ENCODE measurements around the gene NEGR1.

Gene NEGR1

GRCh38 chr1:72097851-72098570 lies 184.3 kb downstream of the NEGR1 start:
- Histone ChIP-seq H4K20me1 (ENCODE audit: insufficient read depth, low read length) (no peaks in the 10 kb centered on the region), H3K79me2 (ENCODE audit: low read length) (no peaks in the 10 kb centered on the region), H3K9ac (ENCODE audit: low read length) (no peak overlapping the region), H3K9me3 (ENCODE audit: insufficient read depth, low read length) (no peaks in the 10 kb centered on the region), H3K4me1 (ENCODE audit: low read length) (peaks cover 5% of the 10 kb centered on the region; the same call in 1 of the 2 replicates), H3K36me3 (replicated peaks; ENCODE audit: low read depth, low read length) (no peaks in the 10 kb centered on the region), H3K4me3 (ENCODE audit: low read length) (no peak overlapping the region), H2AFZ (ENCODE audit: low read depth, low read length) (no peak overlapping the region), H3K4me2 (ENCODE audit: low read length) (no peak overlapping the region), H3K27me3 (ENCODE audit: low read depth, low read length) (no peaks in the 10 kb centered on the region), H3K27ac (ENCODE audit: low read length) (no peak overlapping the region)
- TF ChIP-seq CTCF (IDR thresholded peaks at IDR 0.05; ENCODE audit: low read depth, low read length) (no peak), EZH2phosphoT487 (IDR thresholded peaks at IDR 0.05; ENCODE audit: low read depth) (no peak)

- no peaks in the 10 kb centered on the region for H3K4me1 ChIP-seq (ENCODE audit: low read length)
- no peaks in the 10 kb centered on the region for H4K20me1 ChIP-seq (ENCODE audit: insufficient read depth, low read length)
- no peaks in the 10 kb centered on the region for H3K9me3 ChIP-seq (ENCODE audit: insufficient read depth, low read length)
- TF ChIP-seq EZH2phosphoT487 (IDR thresholded peaks at IDR 0.05; ENCODE audit: low read depth) (no peak), CTCF (IDR thresholded peaks at IDR 0.05; ENCODE audit: low read depth, low read length) (no peak)
- H3K27ac ChIP-seq (ENCODE audit: low read length) = no peak overlapping the region
- no peak overlapping the region for H3K4me2 ChIP-seq (ENCODE audit: low read length)
- H3K27me3 ChIP-seq (ENCODE audit: low read depth, low read length) = no peaks in the 10 kb centered on the region
- no peak overlapping the region for H2AFZ ChIP-seq (ENCODE audit: low read depth, low read length)
- no peaks in the 10 kb centered on the region for H3K79me2 ChIP-seq (ENCODE audit: low read length)
- no peak overlapping the region for H3K4me3 ChIP-seq (ENCODE audit: low read length)
- no peak overlapping the region for H3K9ac ChIP-seq (ENCODE audit: low read length)
- H3K36me3 ChIP-seq (replicated peaks; ENCODE audit: low read depth, low read length) = no peaks in the 10 kb centered on the region
These were observed 188.1 kb downstream of the NEGR1 start for GRCh38 chr1:72094209-72094608.

GRCh38 chr1:72086394-72086793 lies 195.9 kb downstream of the NEGR1 start:
- Histone ChIP-seq H3K9me3 (ENCODE audit: insufficient read depth, low read length) (no peaks in the 10 kb centered on the region), H4K20me1 (ENCODE audit: insufficient read depth, low read length) (no peaks in the 10 kb centered on the region), H3K36me3 (replicated peaks; ENCODE audit: low read depth, low read length) (no peaks in the 10 kb centered on the region), H3K79me2 (ENCODE audit: low read length) (no peaks in the 10 kb centered on the region), H3K4me3 (ENCODE audit: low read length) (no peak overlapping the region), H3K4me2 (ENCODE audit: low read length) (no peak overlapping the region), H2AFZ (ENCODE audit: low read depth, low read length) (no peak overlapping the region), H3K4me1 (ENCODE audit: low read length) (no peaks in the 10 kb centered on the region), H3K9ac (ENCODE audit: low read length) (no peak overlapping the region), H3K27me3 (ENCODE audit: low read depth, low read length) (no peaks in the 10 kb centered on the region), H3K27ac (ENCODE audit: low read length) (no peak overlapping the region)
- no peak for TF ChIP-seq CTCF (IDR thresholded peaks at IDR 0.05; ENCODE audit: low read depth, low read length)
- TF ChIP-seq EZH2phosphoT487 (IDR thresholded peaks at IDR 0.05; ENCODE audit: low read depth) = no peak

GRCh38 chr1:72075425-72075824 lies 206.9 kb downstream of the NEGR1 start:
- Histone ChIP-seq H3K27ac (ENCODE audit: low read length) (no peak overlapping the region), H3K4me3 (ENCODE audit: low read length) (no peak overlapping the region), H3K9ac (ENCODE audit: low read length) (no peak overlapping the region), H3K79me2 (ENCODE audit: low read length) (no peaks in the 10 kb centered on the region), H2AFZ (ENCODE audit: low read depth, low read length) (no peak overlapping the region), H3K4me2 (ENCODE audit: low read length) (no peak overlapping the region), H3K27me3 (ENCODE audit: low read depth, low read length) (no peaks in the 10 kb centered on the region), H4K20me1 (ENCODE audit: insufficient read depth, low read length) (no peaks in the 10 kb centered on the region), H3K36me3 (replicated peaks; ENCODE audit: low read depth, low read length) (no peaks in the 10 kb centered on the region), H3K4me1 (ENCODE audit: low read length) (no peaks in the 10 kb centered on the region), H3K9me3 (ENCODE audit: insufficient read depth, low read length) (no peaks in the 10 kb centered on the region)
- TF ChIP-seq EZH2phosphoT487 (IDR thresholded peaks at IDR 0.05; ENCODE audit: low read depth) (no peak), CTCF (IDR thresholded peaks at IDR 0.05; ENCODE audit: low read depth, low read length) (no peak)
